Liver (tissue), 9 donors: ENCODE data around the gene TBC1D10A. TPM values are rescaled to one million over a fixed set of nuclear protein-coding genes. Genes with fewer than 3 reads are reported as not detected.

Experiments
- DNase-seq: peaks from one replicate; pipeline ENCODE4 v3.0.0-alpha.2; 2017; ENCODE audit warnings: low spot score
- H3K27ac ChIP-seq, 2 donors: one replicate each; pipeline ENCODE4 v1.7.0; 2013; ENCODE audit warnings: inconsistent platforms in 2 of 2, low read length in 2 of 2, control low read depth in 1 of 2, low read depth in 1 of 2, mild to moderate bottlenecking in 1 of 2
- H3K27me3 ChIP-seq, 4 donors: one replicate each; pipeline versions ENCODE4 v1.6.1 to v1.7.0; 2013; ENCODE audit warnings: low read length in 3 of 4, inconsistent platforms in 1 of 4, mild to moderate bottlenecking in 1 of 4, moderate library complexity in 1 of 4; ENCODE audit not compliant: control insufficient read depth in 4 of 4, insufficient read depth in 4 of 4
- H3K36me3 ChIP-seq, 4 donors: one replicate each; pipeline versions ENCODE4 v1.6.1 to v1.7.0; 2013; ENCODE audit warnings: low read length in 3 of 4, mild to moderate bottlenecking in 3 of 4, low read depth in 1 of 4, moderate library complexity in 1 of 4; ENCODE audit not compliant: control insufficient read depth in 4 of 4, insufficient read depth in 3 of 4
- H3K4me1 ChIP-seq, 4 donors: one replicate each; pipeline versions ENCODE4 v1.6.1 to v1.7.0; 2013; ENCODE audit warnings: low read length in 3 of 4, mild to moderate bottlenecking in 3 of 4, moderate library complexity in 1 of 4; ENCODE audit not compliant: control insufficient read depth in 4 of 4, insufficient read depth in 4 of 4
- H3K4me3 ChIP-seq, 3 donors: one replicate each; pipeline versions ENCODE4 v1.6.1 to v1.7.0; 2013; ENCODE audit warnings: low read length in 3 of 3, control low read depth in 1 of 3, low read depth in 1 of 3, mild to moderate bottlenecking in 1 of 3
- H3K9ac ChIP-seq, 2 donors: one replicate each; pipeline ENCODE4 v1.7.0; 2013; ENCODE audit warnings: low read length in 2 of 2, mild to moderate bottlenecking in 2 of 2, moderate library complexity in 2 of 2, control low read depth in 1 of 2, low read depth in 1 of 2
- H3K9me3 ChIP-seq, 4 donors: one replicate each; pipeline versions ENCODE4 v1.6.1 to v1.7.0; 2013; ENCODE audit warnings: low read length in 3 of 4; ENCODE audit not compliant: control insufficient read depth in 4 of 4
- EGR1 ChIP-seq, 2 donors: IDR thresholded peaks; 2 replicates each; pipeline ENCODE4 v1.6.1; 2016 to 2018; ENCODE audit warnings: antibody characterized with exemption in 2 of 2, low read depth in 2 of 2
- FOXA1 ChIP-seq: IDR thresholded peaks from 2 replicates; pipeline ENCODE4 v1.6.1; 2016; ENCODE audit warnings: antibody characterized with exemption
- FOXA2 ChIP-seq: IDR thresholded peaks from 2 replicates; pipeline ENCODE4 v1.6.1; 2016; ENCODE audit warnings: antibody characterized with exemption
- GABPA ChIP-seq, 2 donors: IDR thresholded peaks in 1 of 2; conservative IDR thresholded peaks in 1 of 2; 2 replicates each; pipeline ENCODE4 v1.6.1; 2016; ENCODE audit warnings: antibody characterized with exemption in 2 of 2, mild to moderate bottlenecking in 1 of 2, moderate library complexity in 1 of 2
- HNF4A ChIP-seq, 2 donors: conservative IDR thresholded peaks; 2 replicates each; pipeline ENCODE4 v1.6.1; 2016; ENCODE audit warnings: antibody characterized with exemption in 2 of 2, mild to moderate bottlenecking in 2 of 2
- HNF4G ChIP-seq: IDR thresholded peaks from 2 replicates; pipeline ENCODE4 v1.6.1; 2016; ENCODE audit warnings: antibody characterized with exemption
- RAD21 ChIP-seq, 2 donors: IDR thresholded peaks; 2 replicates each; pipeline ENCODE4 v1.6.1; 2016; ENCODE audit warnings: antibody characterized with exemption in 2 of 2, mild to moderate bottlenecking in 2 of 2
- RXRA ChIP-seq, 2 donors: IDR thresholded peaks; 2 replicates each; pipeline ENCODE4 v1.6.1; 2017 to 2018; ENCODE audit warnings: antibody characterized with exemption in 2 of 2, mild to moderate bottlenecking in 1 of 2
- SP1 ChIP-seq: IDR thresholded peaks from 2 replicates; pipeline ENCODE4 v1.6.1; 2018; ENCODE audit warnings: antibody characterized with exemption, mild to moderate bottlenecking
- TAF1 ChIP-seq: conservative IDR thresholded peaks from 2 replicates; pipeline ENCODE4 v1.6.1; 2016; ENCODE audit warnings: antibody characterized with exemption, mild to moderate bottlenecking
- WGBS: extraction: QIAGEN DNeasy Blood & Tissue Kit; methylation state at CpG from one replicate; pipeline ENCODE4 v1.1.7; 2013; 5-methylcytosine and 5-hydroxymethylcytosine counted together
- polyA plus RNA-seq, 2 donors: library from polyadenylated mRNA; stranded (reverse) in 1 of 2; unstranded in 1 of 2; fragments of 200-250 nt in 1 of 2; fragments of >200 nt in 1 of 2; fragmentation: Nextera tagmentation in 1 of 2; extraction: Ambion mirVana in 1 of 2; gene quantifications; one replicate each; pipeline versions ENCODE4 v1.2.1 to v1.2.3, GENCODE V29; 2013 to 2015
- total RNA-seq, 2 donors: library from RNA; depleted of rRNA; stranded (reverse); fragments of >200 nt; gene quantifications; one replicate each; pipeline ENCODE4 v1.2.3, GENCODE V29; 2014
- TF ChIP-seq, protein P1 (sequence below): IDR thresholded peaks from 2 replicates; pipeline ENCODE4 v1.6.1; 2016; ENCODE audit warnings: antibody characterized with exemption
- TF ChIP-seq, protein P2 (sequence below): IDR thresholded peaks from 2 replicates; pipeline ENCODE4 v1.6.1; 2016; ENCODE audit warnings: antibody characterized with exemption
- TF ChIP-seq, protein P3 (sequence below): IDR thresholded peaks from 2 replicates; pipeline ENCODE4 v1.6.1; 2016; ENCODE audit warnings: antibody characterized with exemption
- TF ChIP-seq, protein P4 (sequence below): IDR thresholded peaks from 2 replicates; pipeline ENCODE4 v1.6.1; 2016; ENCODE audit warnings: antibody characterized with exemption, mild to moderate bottlenecking
- donor health status: healthy.
- donor health status: healthy.
- donor health status: healthy.
- donor health status: healthy.
- donor health status: healthy.

The TBC1D10A gene
- total and polyA plus RNA-seq, 4 donors: 3.6 to 9.2 (median 8.2) TPM

DNA sequence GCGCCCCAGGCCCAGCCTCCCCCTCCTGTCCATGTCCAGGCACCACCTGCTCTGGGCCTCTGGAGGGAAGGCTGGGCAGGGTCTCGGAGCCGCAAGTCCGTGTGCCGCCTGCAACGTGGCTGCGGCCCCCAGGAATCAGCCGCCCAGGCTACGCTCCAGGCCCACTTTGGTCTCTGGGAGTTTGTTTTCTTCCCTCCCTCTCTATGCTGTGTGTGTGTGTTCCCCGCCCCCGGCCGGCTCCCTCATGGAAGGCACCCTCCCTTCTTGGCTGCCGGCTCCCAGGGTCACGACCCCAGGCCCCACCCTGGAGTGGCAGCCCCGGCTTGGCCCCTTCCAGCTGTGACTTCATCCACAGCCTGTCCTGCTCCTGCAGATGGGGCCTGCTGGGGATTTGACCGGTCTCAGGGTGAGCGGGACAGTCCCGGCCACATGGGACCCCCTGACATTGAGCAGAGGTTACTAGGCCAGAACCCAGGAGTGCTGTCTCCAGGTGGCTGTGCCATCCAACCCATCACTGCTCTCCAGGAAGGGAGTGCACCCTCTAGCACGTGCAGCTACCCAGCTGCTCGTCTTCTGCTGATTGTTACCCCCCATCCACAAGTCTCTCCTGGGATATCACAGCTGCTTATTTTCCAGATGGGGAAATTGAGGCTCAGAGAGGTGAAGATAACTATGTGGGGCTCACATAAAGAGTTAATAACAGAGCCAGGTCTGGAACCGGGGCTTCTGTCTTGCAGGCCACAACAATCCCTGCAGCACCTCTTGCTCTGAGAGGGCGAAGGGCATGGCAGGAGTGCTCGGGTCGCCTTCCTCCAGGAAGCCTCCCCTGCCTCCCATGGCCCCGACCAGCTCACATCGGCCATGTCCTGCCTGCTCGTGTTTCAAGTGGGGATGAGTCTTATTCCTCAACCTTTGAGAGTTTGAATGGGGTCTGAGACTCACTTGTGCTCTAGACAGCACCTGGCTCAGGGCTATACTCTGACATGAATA is 77.4 kb downstream of the TBC1D10A start (continued):
- TF ChIP-seq, protein P1, sequence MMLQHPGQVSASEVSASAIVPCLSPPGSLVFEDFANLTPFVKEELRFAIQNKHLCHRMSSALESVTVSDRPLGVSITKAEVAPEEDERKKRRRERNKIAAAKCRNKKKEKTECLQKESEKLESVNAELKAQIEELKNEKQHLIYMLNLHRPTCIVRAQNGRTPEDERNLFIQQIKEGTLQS: no peak
- TF ChIP-seq FOXA2 (no peak), RAD21 (IDR thresholded peaks at IDR 0.05) (no peak), TAF1 (no peak), HNF4A (conservative IDR thresholded peaks at IDR 0.05) (no peak), FOXA1 (no peak)

DNA sequence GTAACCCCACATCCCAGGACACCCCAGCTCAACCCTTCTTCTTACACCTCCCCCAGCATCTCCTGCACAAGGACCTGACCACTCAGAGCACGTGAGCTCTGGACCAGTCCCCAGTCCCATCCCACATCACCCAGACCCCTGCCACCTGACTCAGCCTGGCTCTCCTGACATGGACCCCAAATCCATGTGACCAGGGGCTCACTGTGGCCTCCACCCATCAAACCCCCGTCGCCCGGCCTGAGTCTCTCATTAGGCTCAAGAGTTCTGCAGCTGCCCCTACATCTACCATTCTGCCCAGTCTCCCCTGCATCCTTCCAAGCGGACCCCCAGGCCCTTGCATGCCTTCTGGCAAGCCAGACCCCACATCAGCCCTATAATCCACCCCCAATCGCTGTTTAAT is 78.3 kb downstream of the TBC1D10A start:
- peaks cover 3 to 23% (median 13%) of the 10 kb centered on the region in 4 donors for H3K4me1 ChIP-seq
- WGBS: 78% methylated on average over 6 of the region's 6 CpGs
- no peak overlapping the region for H3K27ac ChIP-seq
- no peak overlapping the region for H3K4me3 ChIP-seq
- no peaks in the 10 kb centered on the region for H3K9me3 ChIP-seq
- no peak for DNase-seq
- H3K36me3 ChIP-seq: no peaks in the 10 kb centered on the region
- TF ChIP-seq, protein P2, sequence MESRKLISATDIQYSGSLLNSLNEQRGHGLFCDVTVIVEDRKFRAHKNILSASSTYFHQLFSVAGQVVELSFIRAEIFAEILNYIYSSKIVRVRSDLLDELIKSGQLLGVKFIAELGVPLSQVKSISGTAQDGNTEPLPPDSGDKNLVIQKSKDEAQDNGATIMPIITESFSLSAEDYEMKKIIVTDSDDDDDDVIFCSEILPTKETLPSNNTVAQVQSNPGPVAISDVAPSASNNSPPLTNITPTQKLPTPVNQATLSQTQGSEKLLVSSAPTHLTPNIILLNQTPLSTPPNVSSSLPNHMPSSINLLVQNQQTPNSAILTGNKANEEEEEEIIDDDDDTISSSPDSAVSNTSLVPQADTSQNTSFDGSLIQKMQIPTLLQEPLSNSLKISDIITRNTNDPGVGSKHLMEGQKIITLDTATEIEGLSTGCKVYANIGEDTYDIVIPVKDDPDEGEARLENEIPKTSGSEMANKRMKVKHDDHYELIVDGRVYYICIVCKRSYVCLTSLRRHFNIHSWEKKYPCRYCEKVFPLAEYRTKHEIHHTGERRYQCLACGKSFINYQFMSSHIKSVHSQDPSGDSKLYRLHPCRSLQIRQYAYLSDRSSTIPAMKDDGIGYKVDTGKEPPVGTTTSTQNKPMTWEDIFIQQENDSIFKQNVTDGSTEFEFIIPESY: no peak
- TF ChIP-seq HNF4G: no peak
- TF ChIP-seq, protein P1: no peak
- TF ChIP-seq, protein P3, sequence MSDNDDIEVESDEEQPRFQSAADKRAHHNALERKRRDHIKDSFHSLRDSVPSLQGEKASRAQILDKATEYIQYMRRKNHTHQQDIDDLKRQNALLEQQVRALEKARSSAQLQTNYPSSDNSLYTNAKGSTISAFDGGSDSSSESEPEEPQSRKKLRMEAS: no peak
- H3K9ac ChIP-seq: no peak overlapping the region
- H3K27me3 ChIP-seq: peaks cover 0 to 7% (median 2%) of the 10 kb centered on the region in 4 donors

DNA sequence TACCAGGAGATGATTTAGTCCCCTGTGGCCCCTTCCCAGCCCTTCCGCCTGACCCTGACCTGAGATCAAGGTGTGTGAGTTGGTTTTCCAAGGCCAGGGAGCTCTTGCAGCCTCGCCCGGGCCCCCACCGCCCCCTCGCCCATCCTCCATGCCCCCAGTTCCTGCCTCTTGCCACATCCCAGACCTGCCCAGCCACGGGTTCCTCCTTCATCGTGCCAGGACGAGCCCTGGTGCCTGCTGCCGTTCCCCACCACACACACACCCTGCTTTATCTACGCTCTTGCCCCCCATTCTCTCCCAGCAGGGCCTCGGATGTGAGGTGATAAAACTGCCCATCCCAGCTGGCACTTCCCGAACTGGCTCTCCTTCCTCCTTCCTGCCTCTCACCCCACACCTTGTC is 78.8 kb downstream of the TBC1D10A start:
- no peak overlapping the region for H3K27ac ChIP-seq
- no peak overlapping the region for H3K4me3 ChIP-seq
- H3K9me3 ChIP-seq: no peaks in the 10 kb centered on the region
- H3K27me3 ChIP-seq: peaks cover 0 to 7% (median 2%) of the 10 kb centered on the region in 4 donors
- H3K9ac ChIP-seq: no peak overlapping the region
- no peak for TF ChIP-seq EGR1 (IDR thresholded peaks at IDR 0.05; ENCODE audit: low read depth in 2 of 2)
- no peak for TF ChIP-seq HNF4A (conservative IDR thresholded peaks at IDR 0.05)
- peaks cover 3 to 22% (median 13%) of the 10 kb centered on the region in 4 donors for H3K4me1 ChIP-seq
- no peak for DNase-seq
- no peaks in the 10 kb centered on the region for H3K36me3 ChIP-seq
- 68% methylated on average over 12 of the region's 12 CpGs for WGBS

DNA sequence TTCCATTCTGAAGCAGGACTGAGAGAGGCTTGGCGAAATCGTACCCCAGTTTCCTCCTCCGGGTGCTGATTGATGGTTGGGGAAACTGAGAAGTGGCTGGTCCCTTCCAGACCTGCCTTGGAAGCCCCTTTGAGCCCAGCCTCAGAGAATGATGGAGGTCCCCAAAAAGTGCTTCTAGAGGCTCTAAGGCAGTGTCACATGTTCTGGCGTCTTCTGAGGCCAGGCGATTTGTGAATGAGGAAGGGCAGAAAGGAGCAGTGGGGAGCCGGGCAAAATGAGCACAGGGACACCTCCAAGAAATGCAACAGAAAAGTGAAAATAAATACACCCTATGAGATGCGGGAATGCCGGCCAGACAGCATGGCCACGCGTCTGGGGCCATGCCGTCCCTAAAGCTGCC is 79.2 kb downstream of the TBC1D10A start:
- Histone ChIP-seq H3K4me1 (peaks cover 3 to 19% (median 13%) of the 10 kb centered on the region in 4 donors), H3K27me3 (peaks cover 0 to 7% (median 2%) of the 10 kb centered on the region in 4 donors), H3K9ac (no peak overlapping the region), H3K36me3 (no peaks in the 10 kb centered on the region), H3K27ac (no peak overlapping the region), H3K4me3 (no peak overlapping the region), H3K9me3 (no peaks in the 10 kb centered on the region)
- TF ChIP-seq HNF4A (conservative IDR thresholded peaks at IDR 0.05) (no peak), RXRA (IDR thresholded peaks at IDR 0.05) (no peak), GABPA (IDR thresholded peaks at IDR 0.05 in 1 of 2, conservative IDR thresholded peaks at IDR 0.05 in 1 of 2) (no peak), EGR1 (IDR thresholded peaks at IDR 0.05; ENCODE audit: low read depth in 2 of 2) (no peak), HNF4G (no peak), SP1 (no peak)
- TF ChIP-seq, protein P2: no peak
- TF ChIP-seq, protein P4, sequence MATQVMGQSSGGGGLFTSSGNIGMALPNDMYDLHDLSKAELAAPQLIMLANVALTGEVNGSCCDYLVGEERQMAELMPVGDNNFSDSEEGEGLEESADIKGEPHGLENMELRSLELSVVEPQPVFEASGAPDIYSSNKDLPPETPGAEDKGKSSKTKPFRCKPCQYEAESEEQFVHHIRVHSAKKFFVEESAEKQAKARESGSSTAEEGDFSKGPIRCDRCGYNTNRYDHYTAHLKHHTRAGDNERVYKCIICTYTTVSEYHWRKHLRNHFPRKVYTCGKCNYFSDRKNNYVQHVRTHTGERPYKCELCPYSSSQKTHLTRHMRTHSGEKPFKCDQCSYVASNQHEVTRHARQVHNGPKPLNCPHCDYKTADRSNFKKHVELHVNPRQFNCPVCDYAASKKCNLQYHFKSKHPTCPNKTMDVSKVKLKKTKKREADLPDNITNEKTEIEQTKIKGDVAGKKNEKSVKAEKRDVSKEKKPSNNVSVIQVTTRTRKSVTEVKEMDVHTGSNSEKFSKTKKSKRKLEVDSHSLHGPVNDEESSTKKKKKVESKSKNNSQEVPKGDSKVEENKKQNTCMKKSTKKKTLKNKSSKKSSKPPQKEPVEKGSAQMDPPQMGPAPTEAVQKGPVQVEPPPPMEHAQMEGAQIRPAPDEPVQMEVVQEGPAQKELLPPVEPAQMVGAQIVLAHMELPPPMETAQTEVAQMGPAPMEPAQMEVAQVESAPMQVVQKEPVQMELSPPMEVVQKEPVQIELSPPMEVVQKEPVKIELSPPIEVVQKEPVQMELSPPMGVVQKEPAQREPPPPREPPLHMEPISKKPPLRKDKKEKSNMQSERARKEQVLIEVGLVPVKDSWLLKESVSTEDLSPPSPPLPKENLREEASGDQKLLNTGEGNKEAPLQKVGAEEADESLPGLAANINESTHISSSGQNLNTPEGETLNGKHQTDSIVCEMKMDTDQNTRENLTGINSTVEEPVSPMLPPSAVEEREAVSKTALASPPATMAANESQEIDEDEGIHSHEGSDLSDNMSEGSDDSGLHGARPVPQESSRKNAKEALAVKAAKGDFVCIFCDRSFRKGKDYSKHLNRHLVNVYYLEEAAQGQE: no peak
- no peak for DNase-seq
- 76% methylated on average over 11 of the region's 11 CpGs for WGBS
